GM08714 (cell line): ENCODE measurements around the gene ZMYND10.
A peak's percentile ranks its signal among the peaks of the same experiment; 100 is the strongest.

Experiments used
- H3K4me3 ChIP-seq: fragments of 200-500 bp; sonication (Bioruptor generic); 2 replicates; pipeline ENCODE4 v1.5.1; 2014; ENCODE audit warnings: mild to moderate bottlenecking, low read length, inconsistent platforms
- ZNF274 ChIP-seq: IDR thresholded peaks from 2 replicates; pipeline ENCODE4 v1.6.1; 2012; ENCODE audit warnings: mild to moderate bottlenecking, low read depth, low read length

The ZMYND10 gene

GRCh38 chr3:50327943-50328691 is 17.4 kb downstream of the ZMYND10 start, which contains the start of gene TUSC2:
TSS of gene TUSC2 (minus strand) at chr3:50328223. CDS start at chr3:50328099, 124 bp downstream.
- no peak for TF ChIP-seq ZNF274

GRCh38 chr3:50327129-50327528 is 18.4 kb downstream of the ZMYND10 start:
- no peak for TF ChIP-seq ZNF274
- peak overlapping the region; percentile 94 for H3K4me3 ChIP-seq

More at GRCh38 chr3:50327943-50328691, 17.4 kb downstream of the ZMYND10 start, which contains the start of gene TUSC2:
- H3K4me3 ChIP-seq: peak within 1 kb of the TSS; percentile 94

GRCh38 chr3:50326182-50326541 is 19.4 kb downstream of the ZMYND10 start:
- TF ChIP-seq ZNF274: no peak

DNA sequence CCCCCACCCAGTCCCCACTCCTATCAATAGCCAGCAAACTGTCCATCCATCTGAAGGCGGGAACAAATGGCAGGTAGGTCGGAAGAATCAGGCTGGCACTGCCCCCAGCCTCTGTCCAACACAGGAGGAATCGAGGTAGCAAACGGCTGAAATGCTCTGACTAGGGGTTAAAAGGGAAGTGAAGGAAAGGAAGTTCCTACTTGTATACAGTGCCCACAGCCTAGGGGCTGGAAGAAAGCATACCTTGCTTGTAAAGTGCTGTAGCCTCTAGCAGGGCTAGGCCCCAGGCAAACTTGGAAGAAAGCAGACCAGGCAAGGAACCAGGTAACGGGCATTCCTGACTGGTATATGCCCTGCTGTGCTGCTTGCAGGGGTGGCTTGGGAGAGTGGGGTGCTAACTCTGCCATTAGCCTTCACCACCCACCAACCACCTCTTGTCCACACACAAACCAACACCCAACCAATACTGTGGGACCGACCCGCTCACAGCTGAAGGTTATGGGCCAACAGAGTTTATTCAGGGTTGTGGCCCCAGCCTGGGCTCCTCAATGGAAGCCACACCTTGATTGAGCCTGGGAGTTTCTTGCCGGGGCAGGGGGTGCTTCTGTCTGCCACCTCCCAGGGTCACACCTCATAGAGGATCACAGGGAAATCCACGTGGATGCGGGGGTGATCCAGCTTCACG is 19.9 kb downstream of the ZMYND10 start:
- no peak for TF ChIP-seq ZNF274
- no peak overlapping the region for H3K4me3 ChIP-seq

More at GRCh38 chr3:50326182-50326541, 19.4 kb downstream of the ZMYND10 start:
- no peak overlapping the region for H3K4me3 ChIP-seq

- TF ChIP-seq ZNF274: no peak
- H3K4me3 ChIP-seq: no peak overlapping the region
Measured at GRCh38 chr3:50325113-50325480, 20.4 kb downstream of the ZMYND10 start.

DNA sequence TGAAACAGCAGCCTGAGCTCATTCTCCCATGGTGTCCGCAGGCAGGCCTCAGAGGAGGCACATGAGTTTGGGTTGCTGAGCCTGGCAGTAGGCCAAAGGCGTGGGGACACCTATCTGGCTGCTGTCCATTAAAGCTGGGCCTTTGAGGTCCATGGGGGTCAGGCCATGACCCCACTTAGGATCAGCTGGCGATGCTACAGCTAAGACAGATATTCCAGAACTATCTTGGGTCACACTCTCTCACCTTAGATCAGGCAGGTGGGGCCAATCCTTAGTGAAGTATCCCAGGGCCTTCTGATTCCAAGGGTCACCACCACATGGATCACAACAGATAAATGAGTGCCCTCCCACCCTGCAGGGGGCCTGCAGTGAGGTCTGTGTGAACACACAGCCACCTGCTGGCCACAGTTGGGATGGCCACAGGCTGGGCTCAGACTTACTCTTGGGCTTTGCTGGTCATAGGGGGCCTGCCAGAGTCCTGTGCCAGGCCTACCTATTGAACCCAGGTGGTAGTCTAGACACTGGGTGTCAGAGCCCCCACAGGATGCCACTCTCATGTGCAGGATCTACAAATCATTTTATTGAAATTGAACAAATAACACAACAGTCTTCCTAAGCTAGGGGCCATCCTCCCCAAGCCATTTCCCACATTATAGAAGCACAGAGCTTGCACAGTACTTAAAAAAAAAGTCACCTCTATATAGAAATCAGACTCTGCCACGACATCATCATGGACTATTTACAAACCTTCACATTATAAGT is 21.0 kb downstream of the ZMYND10 start:
- H3K4me3 ChIP-seq: no peak overlapping the region

GRCh38 chr3:50323614-50324199 is 21.8 kb downstream of the ZMYND10 start:
- no peak for TF ChIP-seq ZNF274

More for the DNA sequence above, 21.0 kb downstream of the ZMYND10 start:
- TF ChIP-seq ZNF274: no peak

GRCh38 chr3:50323092-50323600 is 22.4 kb downstream of the ZMYND10 start:
- no peak overlapping the region for H3K4me3 ChIP-seq
- no peak for TF ChIP-seq ZNF274

More at GRCh38 chr3:50323614-50324199, 21.8 kb downstream of the ZMYND10 start:
- H3K4me3 ChIP-seq: no peak overlapping the region

- TF ChIP-seq ZNF274: no peak
- peak within 1 kb of the TSS; percentile 91; the same call in 1 of the 2 replicates for H3K4me3 ChIP-seq
Measured at GRCh38 chr3:50322386-50323091, 23.0 kb downstream of the ZMYND10 start, which contains the start of gene HYAL2. TSS of gene HYAL2 (minus strand) at chr3:50322745. CDS start at chr3:50320489, 2,256 bp downstream.

GRCh38 chr3:50322115-50322385 is 23.5 kb downstream of the ZMYND10 start:
- TF ChIP-seq ZNF274: no peak
- peak overlapping the region; percentile 15; the same call in 1 of the 2 replicates for H3K4me3 ChIP-seq

- H3K4me3 ChIP-seq: peak overlapping the region; percentile 91; the same call in 1 of the 2 replicates
- TF ChIP-seq ZNF274: no peak
Measured at GRCh38 chr3:50321336-50322114, 24.0 kb downstream of the ZMYND10 start.

- no peak for TF ChIP-seq ZNF274
- H3K4me3 ChIP-seq: peak overlapping the region; percentile 91
Measured at GRCh38 chr3:50320853-50321335, 24.6 kb downstream of the ZMYND10 start.
